B cell (primary cell): ENCODE results near the gene LRIG3. TPM values are rescaled to one million over a fixed set of nuclear protein-coding genes. Genes with fewer than 3 reads are reported as not detected.

Experiments used
- ATAC-seq: fragments of 200-7000 bp; cut with Tn5 transposase; one replicate; pipeline ENCODE4 v1.10.0; 2021; ENCODE audit warnings: low read depth, mild to moderate bottlenecking, moderate number of reproducible peaks, moderate library complexity
- CTCF ChIA-PET: fragments of 350-600 bp; sonication (Branson Sonifier 250); formaldehyde crosslinking; loops from one replicate; lab custom pipeline; 2021; ENCODE audit warnings: antibody characterized with exemption, inconsistent platforms; lab: Charles Lee
- POLR2A ChIA-PET: fragments of 350-600 bp; sonication (Branson Sonifier 250); formaldehyde crosslinking; loops from one replicate; lab custom pipeline; 2021; ENCODE audit warnings: antibody characterized with exemption; lab: Charles Lee
- DNase-seq: peaks from one replicate; pipeline ENCODE4 v3.0.0; 2013
- H2AFZ ChIP-seq: 2 replicates; pipeline ENCODE4 v1.6.1; 2012; ENCODE audit warnings: mild to moderate bottlenecking, low read depth, low read length; ENCODE audit not compliant: insufficient read depth, poor library complexity, severe bottlenecking
- H3K27ac ChIP-seq, 2 donors: 1 replicate in 1 of 2; 2 replicates in 1 of 2; pipeline ENCODE4 v1.5.1; 2012 to 2013; ENCODE audit warnings: low read length in 2 of 2, mild to moderate bottlenecking in 2 of 2, moderate library complexity in 1 of 2
- H3K27me3 ChIP-seq, 4 experiments: fragments of 200-600 bp in 1 of 4; sonication (generic) in 1 of 4; replicated peaks in 1 of 4; 1 replicate in 2 of 4; 2 replicates in 2 of 4; pipeline versions ENCODE4 v1.6.1 to v1.7.0; 2013 to 2016; ENCODE audit warnings: low read length in 3 of 4, mild to moderate bottlenecking in 2 of 4, mixed read lengths in 1 of 4, moderate library complexity in 1 of 4; ENCODE audit not compliant: insufficient read depth in 4 of 4, control insufficient read depth in 3 of 4; ENCODE audit errors: control extremely low read depth in 1 of 4
- H3K36me3 ChIP-seq, 2 experiments: replicated peaks in 1 of 2; 1 replicate in 1 of 2; 2 replicates in 1 of 2; pipeline versions ENCODE4 v1.6.1 to v1.7.1; 2013; ENCODE audit warnings: low read length in 1 of 2; ENCODE audit not compliant: insufficient read depth in 2 of 2, control insufficient read depth in 1 of 2; ENCODE audit errors: control extremely low read depth in 1 of 2, extremely low read depth in 1 of 2
- H3K4me1 ChIP-seq, 2 donors: fragments of 200-600 bp in 1 of 2; sonication (generic) in 1 of 2; 1 replicate in 1 of 2; 2 replicates in 1 of 2; pipeline versions ENCODE4 v1.5.1 to v1.6.1; 2013 to 2017; ENCODE audit warnings: low read length in 2 of 2; ENCODE audit not compliant: control insufficient read depth in 2 of 2, insufficient read depth in 2 of 2
- H3K4me2 ChIP-seq: replicated peaks from 2 replicates; pipeline ENCODE3; 2012; ENCODE audit warnings: mild to moderate bottlenecking, low read depth, low read length; ENCODE audit not compliant: poor library complexity, severe bottlenecking
- H3K4me3 ChIP-seq, 5 experiments: fragments of 200-600 bp in 1 of 5; sonication (generic) in 1 of 5; 1 replicate in 3 of 5; 2 replicates in 2 of 5; pipeline versions ENCODE4 v1.5.1 to v1.7.0; 2011 to 2016; ENCODE audit warnings: low read length in 4 of 5, mild to moderate bottlenecking in 4 of 5, low read depth in 2 of 5, control low read depth in 1 of 5, moderate library complexity in 1 of 5; ENCODE audit not compliant: insufficient read depth in 1 of 5; ENCODE audit errors: control extremely low read depth in 1 of 5, extremely low read depth in 1 of 5
- H3K79me2 ChIP-seq: fragments of 200-600 bp; sonication (generic); one replicate; pipeline ENCODE4 v1.6.0; 2016; ENCODE audit warnings: low read length; ENCODE audit not compliant: control insufficient read depth, insufficient read depth
- H3K9ac ChIP-seq: fragments of 200-600 bp; sonication (generic); 2 replicates; pipeline ENCODE4 v1.6.1; 2017; ENCODE audit warnings: mild to moderate bottlenecking, low read length, moderate library complexity
- H3K9me3 ChIP-seq, 3 donors: one replicate each; pipeline versions ENCODE4 v1.6.1 to v1.7.1; 2013; ENCODE audit warnings: low read length in 2 of 3; ENCODE audit not compliant: control insufficient read depth in 2 of 3, insufficient read depth in 1 of 3; ENCODE audit errors: control extremely low read depth in 1 of 3
- H4K20me1 ChIP-seq: 2 replicates; pipeline ENCODE4 v1.6.0; 2012; ENCODE audit warnings: mild to moderate bottlenecking, low read length; ENCODE audit not compliant: insufficient read depth, control insufficient read depth, poor library complexity, severe bottlenecking
- H3K27ac Mint-ChIP-seq: one replicate; pipeline ENCODE4 v1.8.0; 2021; ENCODE audit warnings: mixed read lengths
- H3K27me3 Mint-ChIP-seq: one replicate; pipeline ENCODE4 v1.8.0; 2021; ENCODE audit warnings: mixed read lengths
- H3K4me1 Mint-ChIP-seq: one replicate; pipeline ENCODE4 v1.8.0; 2021; ENCODE audit warnings: mixed read lengths
- H3K4me3 Mint-ChIP-seq: one replicate; pipeline ENCODE4 v1.8.0; 2021; ENCODE audit warnings: mixed read lengths
- H3K9me3 Mint-ChIP-seq: one replicate; pipeline ENCODE4 v1.8.0; 2022; ENCODE audit warnings: mixed read lengths; ENCODE audit not compliant: insufficient read depth
- CTCF ChIP-seq: fragments of 200-600 bp; IDR thresholded peaks from one replicate; pipeline ENCODE4 v1.8.0; 2022; ENCODE audit warnings: antibody characterized with exemption, mild to moderate bottlenecking
- EZH2 ChIP-seq: IDR thresholded peaks from 2 replicates; pipeline ENCODE4 v1.6.1; 2012; ENCODE audit warnings: borderline replicate concordance, low read depth, mild to moderate bottlenecking, moderate library complexity, low read length; ENCODE audit not compliant: insufficient read depth, poor library complexity, severe bottlenecking
- WGBS: methylation state at CpG from one replicate; pipeline ENCODE4 v1.1.5; 2013; ENCODE audit warnings: missing lambda C conversion rate; ENCODE audit not compliant: insufficient coverage; 5-methylcytosine and 5-hydroxymethylcytosine counted together
- intact Hi-C: fragments of 100-400 bp; cut with micrococcal nuclease; formaldehyde crosslinking; loops from one replicate; pipeline ENCODE4 v1.10.0; 2022
- polyA plus RNA-seq: library from polyadenylated mRNA; depleted of rRNA; stranded (reverse); fragments of >200 nt; gene quantifications from 2 replicates; pipeline ENCODE4 v1.2.3, GENCODE V29; 2012
- total RNA-seq, 2 donors: library from RNA; stranded (reverse); fragments of 120-200 nt in 1 of 2; gene quantifications; 1 replicate in 1 of 2; 2 replicates in 1 of 2; pipeline versions ENCODE4 v1.2.3 to v1.2.4, GENCODE V29; 2013 to 2022

The LRIG3 gene
- total and polyA plus RNA-seq, 2 donors (not counting 1 experiment from before 2014, with no cell fraction given), result 0.13 TPM; not detected in 1

DNA sequence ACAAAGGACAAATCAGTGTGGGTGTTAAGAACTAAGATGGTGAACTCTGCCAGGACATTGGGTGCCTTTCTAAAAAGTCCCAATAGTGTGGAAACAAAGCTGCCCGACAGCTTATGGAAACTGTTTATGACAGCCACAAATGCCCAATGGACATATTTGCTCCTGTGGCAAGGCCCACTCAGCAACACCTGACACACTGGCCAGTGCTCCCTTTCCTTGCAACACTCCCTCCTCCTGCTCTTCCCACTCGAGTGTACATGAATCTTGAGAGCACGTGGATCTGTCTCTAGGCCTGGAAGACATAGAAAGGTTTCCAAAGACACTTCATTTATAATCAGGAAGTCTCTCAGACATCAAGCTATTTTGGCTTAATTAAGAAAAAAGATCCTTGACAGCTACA lies 14.2 kb upstream of the LRIG3 start:
- no peaks in the 10 kb centered on the region for H3K79me2 ChIP-seq
- H3K9ac ChIP-seq, result no peak overlapping the region
- intact Hi-C loops, result no loop called here
- no peak overlapping the region for H3K4me2 ChIP-seq
- H4K20me1 ChIP-seq, result no peaks in the 10 kb centered on the region
- POLR2A ChIA-PET, result no interaction called here
- Mint-ChIP-seq H3K27me3 (no peaks in the 10 kb centered on the region), H3K4me3 (no peak overlapping the region), H3K4me1 (no peaks in the 10 kb centered on the region), H3K9me3 (no peaks in the 10 kb centered on the region), H3K27ac (no peak overlapping the region)
- H3K36me3 ChIP-seq, result no peaks in the 10 kb centered on the region
- H3K9me3 ChIP-seq, result no peaks in the 10 kb centered on the region
- no peak overlapping the region for H2AFZ ChIP-seq
- DNase-seq (no peak), ATAC-seq (no peak)
- no peak overlapping the region for H3K27ac ChIP-seq
- CTCF ChIA-PET, result no interaction called here
- H3K27me3 ChIP-seq, result no peaks in the 10 kb centered on the region
- no peaks in the 10 kb centered on the region for H3K4me1 ChIP-seq
- TF ChIP-seq CTCF (no peak), EZH2 (no peak)
- 100% methylated on average over 1 of the region's 3 CpGs for WGBS
- no peak overlapping the region for H3K4me3 ChIP-seq

DNA sequence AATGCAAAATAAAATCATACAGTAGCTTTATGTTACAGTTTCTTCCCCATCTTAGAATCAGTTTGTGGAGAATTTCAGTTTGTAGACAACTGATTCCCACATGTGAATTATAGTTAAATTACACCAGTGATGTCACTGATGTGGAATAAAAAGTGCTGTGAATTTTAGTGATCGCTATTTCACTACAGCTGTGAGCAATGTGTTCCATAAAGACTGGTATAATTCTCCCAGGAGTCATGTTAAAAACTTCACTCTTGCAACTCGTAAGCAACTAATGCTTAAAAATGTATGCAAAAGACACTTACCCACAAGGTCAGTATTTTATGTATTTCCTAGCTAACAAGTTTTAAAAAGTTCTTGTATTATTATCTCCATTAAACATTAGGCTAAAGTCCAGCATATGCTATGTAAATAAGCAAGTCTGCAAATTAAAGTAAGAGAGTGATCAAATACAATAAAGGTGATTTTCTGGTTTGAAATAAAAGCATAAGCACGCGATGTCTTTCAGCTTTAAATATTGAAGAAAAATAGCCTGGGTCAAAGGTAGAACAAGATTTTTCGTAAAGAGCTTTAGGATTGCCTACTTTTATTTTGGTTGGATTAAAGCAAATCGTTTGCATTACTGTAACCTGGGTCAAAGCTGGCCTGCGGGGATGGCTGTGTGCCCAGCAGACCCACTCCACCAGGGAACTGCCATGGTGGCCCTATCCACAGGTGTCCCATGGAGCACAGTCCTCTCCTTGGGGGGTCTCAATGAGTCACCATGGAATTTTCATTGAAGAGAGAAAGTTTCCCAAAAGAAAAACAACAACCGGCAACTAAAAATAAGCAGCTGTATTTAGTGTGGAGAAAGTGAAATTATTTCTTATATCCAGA lies 12.7 kb upstream of the LRIG3 start:
- no peak overlapping the region for H3K4me2 ChIP-seq
- POLR2A ChIA-PET, result no interaction called here
- CTCF ChIA-PET, result no interaction called here

More for the DNA sequence above, 12.7 kb upstream of the LRIG3 start:
- no peak overlapping the region for H3K9ac ChIP-seq
- H3K9me3 ChIP-seq, result no peaks in the 10 kb centered on the region
- H3K4me1 Mint-ChIP-seq, result no peaks in the 10 kb centered on the region
- no peaks in the 10 kb centered on the region for H3K27me3 Mint-ChIP-seq
- 85% methylated on average over 5 of the region's 8 CpGs for WGBS
- ATAC-seq, result no peak
- H3K27ac ChIP-seq, result no peak overlapping the region
- no peaks in the 10 kb centered on the region for H3K79me2 ChIP-seq
- H3K4me3 Mint-ChIP-seq, result no peak overlapping the region
- intact Hi-C loops, result no loop called here
- no peaks in the 10 kb centered on the region for H3K36me3 ChIP-seq
- H3K9me3 Mint-ChIP-seq, result no peaks in the 10 kb centered on the region
- H3K4me3 ChIP-seq, result no peak overlapping the region
- H2AFZ ChIP-seq, result no peak overlapping the region
- no peak for DNase-seq
- no peaks in the 10 kb centered on the region for H3K27me3 ChIP-seq
- H3K27ac Mint-ChIP-seq, result no peak overlapping the region
- H3K4me1 ChIP-seq, result no peaks in the 10 kb centered on the region
- TF ChIP-seq CTCF (no peak), EZH2 (no peak)
- H4K20me1 ChIP-seq, result no peaks in the 10 kb centered on the region
